Activated T-cell treated with anti-CD3 and anti-CD28 coated beads, Interleukin-2, amount 50 U/mL, for 4 hours (primary cell): Measurements from ENCODE around the gene CDH23. TPM values are rescaled to one million over a fixed set of nuclear protein-coding genes. Genes with fewer than 3 reads are reported as not detected.
A peak's percentile ranks its signal among the peaks of the same experiment; 100 is the strongest.

Source experiments
- ATAC-seq, 2 donors: fragments of 200-7000 bp; cut with Tn5 transposase; one replicate each; pipeline ENCODE4 v1.10.0; 2021
- DNase-seq: peaks from one replicate; pipeline ENCODE4 v3.0.0-alpha.2; 2020
- H3K27me3 Mint-ChIP-seq: one replicate; pipeline ENCODE4 v1.8.0; 2021; ENCODE audit warnings: low read depth, mixed read lengths
- H3K36me3 Mint-ChIP-seq: one replicate; pipeline ENCODE4 v1.8.0; 2022; ENCODE audit warnings: mixed read lengths; ENCODE audit not compliant: insufficient read depth
- H3K4me1 Mint-ChIP-seq: one replicate; pipeline ENCODE4 v1.8.0; 2021; ENCODE audit warnings: low read depth, mixed read lengths
- H3K4me3 Mint-ChIP-seq: one replicate; pipeline ENCODE4 v1.8.0; 2021; ENCODE audit warnings: mild to moderate bottlenecking, moderate library complexity, mixed read lengths
- H3K9me3 Mint-ChIP-seq: one replicate; pipeline ENCODE4 v1.8.0; 2021; ENCODE audit warnings: mixed read lengths
- total RNA-seq, 3 donors: library from RNA; stranded (reverse); gene quantifications; one replicate each; pipeline ENCODE4 v1.2.1, GENCODE V29; 2021

The CDH23 gene
- total RNA-seq, 3 donors from 2014 or later = 0.71 to 1.2 (median 1.1) TPM

DNA sequence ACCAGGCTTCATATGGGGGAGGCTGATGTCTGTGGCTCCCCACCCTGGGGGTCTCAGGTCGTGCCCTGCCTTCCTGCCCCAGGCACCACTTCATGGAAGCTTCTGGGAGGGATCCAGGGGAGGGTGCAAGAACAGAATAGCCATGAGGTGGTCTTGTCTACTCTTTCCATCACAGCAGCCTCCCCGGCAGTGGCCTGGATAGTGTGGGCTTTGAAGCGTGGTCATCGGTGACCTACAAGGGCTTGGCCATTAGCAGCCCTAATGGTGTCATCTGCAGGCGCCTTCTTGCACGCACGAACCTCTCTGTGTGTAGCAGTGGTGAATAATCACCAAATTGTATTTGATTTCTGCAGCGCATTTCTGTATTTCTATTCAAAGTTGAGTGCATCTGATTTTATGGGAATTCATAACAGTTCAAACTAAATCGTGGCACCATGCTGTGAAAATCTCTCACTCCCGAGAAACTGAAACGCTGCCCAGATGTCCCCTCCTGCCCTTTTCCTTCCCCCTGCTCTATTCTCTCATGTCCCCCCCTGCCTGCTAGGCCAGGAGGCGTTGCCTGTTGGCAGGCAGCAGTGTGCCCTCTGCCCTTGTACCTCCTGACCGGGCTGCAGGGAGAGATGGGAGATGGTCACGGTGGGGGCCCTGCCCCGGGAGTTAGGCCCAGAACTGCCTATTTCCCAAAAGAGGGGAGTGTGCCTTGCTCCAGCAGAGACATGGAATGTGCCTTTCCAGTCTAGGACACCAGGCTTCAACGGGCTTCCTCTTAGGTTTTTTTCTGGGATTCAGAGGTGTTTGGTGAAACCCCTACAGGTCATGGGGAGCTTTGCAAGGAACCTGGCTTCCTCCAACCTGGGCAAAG lies 34.8 kb downstream of the CDH23 start:
- H3K36me3 Mint-ChIP-seq = no peaks in the 10 kb centered on the region
- no peak overlapping the region for H3K4me3 Mint-ChIP-seq
- ATAC-seq = no peak
- DNase-seq = no peak
- H3K9me3 Mint-ChIP-seq = no peaks in the 10 kb centered on the region
- peaks cover 10% of the 10 kb centered on the region for H3K27me3 Mint-ChIP-seq
- no peaks in the 10 kb centered on the region for H3K4me1 Mint-ChIP-seq

GRCh38 chr10:71432101-71432905 lies 35.6 kb downstream of the CDH23 start:
- no peaks in the 10 kb centered on the region for H3K9me3 Mint-ChIP-seq
- H3K4me1 Mint-ChIP-seq = no peaks in the 10 kb centered on the region
- no peak for ATAC-seq
- H3K4me3 Mint-ChIP-seq = no peak overlapping the region
- no peaks in the 10 kb centered on the region for H3K36me3 Mint-ChIP-seq
- H3K27me3 Mint-ChIP-seq = peaks cover 10% of the 10 kb centered on the region
- no peak for DNase-seq

DNA sequence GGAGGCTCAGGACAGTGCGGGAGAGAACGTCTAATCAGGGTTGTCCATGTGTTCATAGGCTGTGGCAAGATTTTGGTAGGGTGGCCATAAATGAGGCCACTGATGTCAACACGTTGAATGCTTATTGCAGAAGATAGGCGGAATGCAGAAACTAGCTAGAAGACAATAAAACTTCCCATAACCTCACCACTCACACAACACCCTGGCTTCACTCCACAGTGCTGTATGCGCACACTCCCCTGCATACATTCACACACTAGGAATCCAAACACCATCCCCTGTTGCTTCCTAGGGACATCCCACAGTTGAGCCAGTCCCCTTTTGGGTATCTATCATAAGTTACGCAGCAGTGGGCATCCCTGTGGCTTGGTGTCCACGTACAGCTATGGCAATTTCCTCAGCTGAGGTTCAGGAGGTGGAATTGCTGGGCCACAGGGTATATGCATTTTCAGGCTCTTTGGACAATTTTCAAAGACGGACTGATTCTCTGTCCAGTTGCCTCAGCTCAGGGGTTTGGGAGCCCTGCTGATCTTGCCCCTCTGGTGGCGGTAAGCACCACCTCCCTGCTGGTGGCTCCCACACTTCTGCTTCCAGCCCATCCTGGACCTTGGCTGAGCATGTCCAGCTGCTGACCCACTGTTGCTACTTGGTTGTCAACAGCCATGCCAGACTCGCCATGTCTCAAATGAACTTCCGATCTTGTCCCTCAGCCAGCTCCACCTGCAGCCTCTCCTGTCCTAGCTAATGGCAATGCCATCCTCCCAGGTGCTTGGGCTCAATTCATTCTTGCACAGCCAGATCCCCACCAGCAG lies 36.4 kb downstream of the CDH23 start:
- ATAC-seq (no peak), DNase-seq (no peak)
- H3K4me3 Mint-ChIP-seq = no peak overlapping the region
- H3K9me3 Mint-ChIP-seq = no peaks in the 10 kb centered on the region
- no peaks in the 10 kb centered on the region for H3K4me1 Mint-ChIP-seq
- no peaks in the 10 kb centered on the region for H3K36me3 Mint-ChIP-seq
- peaks cover 10% of the 10 kb centered on the region for H3K27me3 Mint-ChIP-seq

DNA sequence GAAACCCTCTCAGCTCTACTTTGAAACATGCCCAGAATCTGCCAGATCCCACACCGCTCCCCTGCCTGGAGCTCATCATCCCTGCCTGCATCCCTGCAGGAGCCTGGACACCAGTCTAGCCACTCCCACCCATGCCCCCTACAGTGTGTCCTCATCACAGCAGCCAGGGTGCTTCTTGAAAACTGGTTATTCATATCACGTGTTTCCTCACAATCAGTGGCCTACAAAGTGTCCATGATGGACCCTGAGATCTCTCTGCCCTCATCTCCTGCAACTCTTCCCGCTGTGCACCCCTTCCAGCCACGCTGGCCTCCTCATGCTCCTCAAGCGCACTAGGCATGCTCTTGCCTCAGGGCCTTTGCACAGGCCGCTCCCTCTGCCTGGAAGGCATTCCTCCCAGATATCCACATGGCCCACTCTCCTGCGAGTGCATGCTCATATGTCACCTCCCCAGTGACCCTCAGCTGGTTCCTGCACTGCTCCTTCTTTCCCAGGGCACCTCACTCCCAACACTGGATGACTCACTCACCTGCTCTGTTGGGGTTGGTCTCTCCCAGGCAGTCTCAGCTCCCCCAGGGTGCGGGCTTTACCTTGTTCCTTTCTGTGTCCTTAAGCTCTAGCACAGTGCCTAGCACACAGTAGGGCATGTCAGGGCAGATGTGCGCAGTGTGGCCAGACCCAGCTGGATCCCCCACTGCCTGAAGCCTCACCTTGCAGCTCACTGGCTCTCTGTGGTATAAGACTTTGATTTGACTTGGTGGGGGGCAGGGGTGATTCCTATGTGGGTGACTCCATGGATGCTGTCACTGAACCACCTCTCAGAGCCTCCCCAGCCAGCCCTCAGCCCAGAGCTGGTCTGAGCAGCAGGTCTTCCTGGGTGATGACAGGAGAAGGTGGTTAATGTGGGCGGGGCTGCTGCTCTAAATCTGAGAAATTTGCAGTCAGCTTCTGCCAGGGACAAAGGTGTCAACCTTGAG lies 37.3 kb downstream of the CDH23 start:
- Mint-ChIP-seq H3K27me3 (peaks cover 10% of the 10 kb centered on the region), H3K4me1 (no peaks in the 10 kb centered on the region), H3K4me3 (no peak overlapping the region), H3K36me3 (no peaks in the 10 kb centered on the region), H3K9me3 (no peaks in the 10 kb centered on the region)
- ATAC-seq = peak in 1 of 2 donors; percentile 54
- no peak for DNase-seq

DNA sequence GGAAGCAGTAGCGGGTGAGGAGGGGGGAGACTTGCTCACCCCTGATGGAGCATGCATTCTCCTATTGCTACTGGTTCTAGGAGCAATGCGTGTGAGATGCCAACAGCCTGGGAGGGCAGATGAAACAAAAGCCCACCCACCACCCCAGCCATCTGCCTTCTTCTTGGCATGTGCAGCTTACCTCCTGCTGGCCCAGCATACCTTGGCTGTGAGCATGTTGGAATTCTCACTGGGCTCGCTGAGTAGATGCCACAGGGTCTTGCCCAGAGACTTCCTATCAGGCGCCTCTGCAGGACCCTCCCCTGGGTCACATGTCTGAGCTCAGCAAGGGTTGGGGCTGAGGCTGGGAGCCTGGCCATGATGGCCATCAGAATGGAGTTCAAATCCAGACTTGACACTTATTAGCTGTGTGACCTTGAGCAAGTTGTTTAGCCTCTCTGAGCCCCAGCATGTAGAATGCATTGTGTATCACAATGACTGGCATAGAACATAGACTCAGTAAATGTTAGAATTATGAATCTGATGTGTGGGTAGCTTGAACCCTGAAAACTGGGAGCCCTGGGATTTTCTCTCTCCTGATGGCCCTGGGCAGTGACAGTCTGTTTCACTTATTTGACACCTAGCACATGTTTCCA lies 38.2 kb downstream of the CDH23 start:
- Mint-ChIP-seq H3K9me3 (no peaks in the 10 kb centered on the region), H3K36me3 (no peaks in the 10 kb centered on the region), H3K4me1 (no peaks in the 10 kb centered on the region), H3K27me3 (peaks cover 7% of the 10 kb centered on the region), H3K4me3 (no peak overlapping the region)
- no peak for DNase-seq
- no peak for ATAC-seq

- Mint-ChIP-seq H3K27me3 (peaks cover 6% of the 10 kb centered on the region), H3K4me3 (no peak overlapping the region), H3K4me1 (no peaks in the 10 kb centered on the region), H3K9me3 (no peaks in the 10 kb centered on the region), H3K36me3 (no peaks in the 10 kb centered on the region)
- no peak for DNase-seq
- no peak for ATAC-seq
These were observed 39.0 kb downstream of the CDH23 start for GRCh38 chr10:71435571-71436267.

- ATAC-seq = no peak
- Mint-ChIP-seq H3K27me3 (peaks cover 6% of the 10 kb centered on the region), H3K9me3 (no peaks in the 10 kb centered on the region), H3K36me3 (no peaks in the 10 kb centered on the region), H3K4me3 (no peak overlapping the region), H3K4me1 (no peaks in the 10 kb centered on the region)
- no peak for DNase-seq
These were observed 39.8 kb downstream of the CDH23 start for GRCh38 chr10:71436268-71437125.

- H3K9me3 Mint-ChIP-seq = no peaks in the 10 kb centered on the region
- H3K36me3 Mint-ChIP-seq = no peaks in the 10 kb centered on the region
- DNase-seq (no peak), ATAC-seq (no peak)
- peaks cover 5% of the 10 kb centered on the region for H3K27me3 Mint-ChIP-seq
- no peak overlapping the region for H3K4me3 Mint-ChIP-seq
- H3K4me1 Mint-ChIP-seq = no peaks in the 10 kb centered on the region
These were observed 40.9 kb downstream of the CDH23 start for GRCh38 chr10:71437537-71438092.

- no peaks in the 10 kb centered on the region for H3K36me3 Mint-ChIP-seq
- ATAC-seq (no peak), DNase-seq (no peak)
- no peaks in the 10 kb centered on the region for H3K9me3 Mint-ChIP-seq
- peaks cover 2% of the 10 kb centered on the region for H3K27me3 Mint-ChIP-seq
- no peaks in the 10 kb centered on the region for H3K4me1 Mint-ChIP-seq
- H3K4me3 Mint-ChIP-seq = no peak overlapping the region
These were observed 42.0 kb downstream of the CDH23 start for GRCh38 chr10:71438761-71439160.

GRCh38 chr10:71439670-71440425 lies 43.1 kb downstream of the CDH23 start:
- peaks cover 2% of the 10 kb centered on the region for H3K27me3 Mint-ChIP-seq
- no peak for DNase-seq
- H3K36me3 Mint-ChIP-seq = no peaks in the 10 kb centered on the region
- H3K4me1 Mint-ChIP-seq = no peaks in the 10 kb centered on the region
- no peak for ATAC-seq
- no peak overlapping the region for H3K4me3 Mint-ChIP-seq
- no peaks in the 10 kb centered on the region for H3K9me3 Mint-ChIP-seq

DNA sequence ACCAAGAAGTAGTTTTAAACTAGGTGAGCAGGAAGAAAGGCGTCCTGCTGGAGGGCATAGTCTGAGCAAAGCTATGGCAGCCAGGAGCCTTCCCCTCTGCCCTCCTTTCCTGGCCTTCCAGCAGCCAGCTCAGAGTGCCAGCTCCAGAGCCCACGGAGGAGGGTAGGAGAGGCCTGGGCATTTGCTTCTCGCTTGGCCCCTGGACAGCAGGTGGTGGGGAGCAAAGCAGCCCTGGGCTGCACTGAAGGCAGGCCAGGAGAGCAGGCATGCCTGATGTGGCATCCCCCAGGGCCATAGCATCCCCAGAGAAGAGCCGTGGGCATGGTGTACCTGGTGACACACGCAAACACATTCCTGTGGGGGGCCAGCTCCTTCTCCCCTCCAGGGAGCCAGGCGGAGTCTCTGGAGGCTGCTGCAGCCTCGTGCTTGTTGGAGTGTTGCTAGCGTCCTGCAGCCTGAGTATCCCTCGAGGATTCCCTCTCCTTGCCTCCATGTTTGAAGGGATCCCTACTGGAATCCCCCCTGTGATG lies 43.9 kb downstream of the CDH23 start:
- ATAC-seq (peak in 1 of 2 donors; percentile 23), DNase-seq (no peak)
- Mint-ChIP-seq H3K9me3 (no peaks in the 10 kb centered on the region), H3K4me3 (no peak overlapping the region), H3K36me3 (no peaks in the 10 kb centered on the region), H3K4me1 (no peaks in the 10 kb centered on the region), H3K27me3 (peaks cover 2% of the 10 kb centered on the region)
